Measurements from ENCODE around the gene P2RY6.

The P2RY6 gene

DNA sequence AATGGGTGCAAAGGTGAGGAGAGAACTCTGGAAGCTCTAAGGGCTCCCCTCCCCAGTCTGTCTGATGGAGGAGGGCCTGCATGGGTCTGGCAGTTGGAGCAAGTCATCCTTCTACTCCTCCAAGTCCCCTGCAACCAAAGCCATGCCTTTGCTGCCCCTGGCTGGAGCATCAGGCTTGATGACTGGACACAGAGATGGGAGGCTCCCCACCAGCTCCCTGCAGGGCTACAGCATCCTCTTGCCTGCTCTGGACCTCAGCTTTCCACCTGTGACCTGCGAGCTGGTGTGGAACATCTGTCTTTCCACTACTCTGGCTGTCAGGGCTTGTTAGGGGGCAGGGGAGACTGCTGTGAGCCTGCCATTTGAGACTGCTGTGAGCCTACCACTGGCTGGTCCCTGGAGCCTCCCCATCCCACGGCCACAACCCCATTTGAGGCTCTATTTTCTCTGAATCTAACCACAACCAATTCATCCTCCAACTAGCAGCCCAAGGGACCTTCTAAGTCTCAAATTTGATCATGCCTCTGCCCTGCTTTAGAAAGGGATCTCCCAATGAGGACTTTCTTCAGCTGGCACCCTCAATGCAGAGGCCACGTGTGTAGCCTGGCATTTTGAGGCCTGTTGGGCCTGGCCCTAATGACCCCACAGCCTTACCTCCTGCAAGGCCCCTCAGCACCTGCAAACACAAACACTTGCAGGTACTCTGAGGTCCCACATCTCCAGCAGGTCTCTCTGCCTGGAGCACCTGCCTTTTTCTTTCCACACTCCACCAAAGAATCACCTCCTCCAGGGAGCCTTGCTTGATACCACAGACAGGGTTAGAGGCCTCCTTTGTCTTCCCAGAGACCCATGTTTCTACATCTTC, 9.9 kb downstream of the P2RY6 start:
- no peak for DNase-seq

DNA sequence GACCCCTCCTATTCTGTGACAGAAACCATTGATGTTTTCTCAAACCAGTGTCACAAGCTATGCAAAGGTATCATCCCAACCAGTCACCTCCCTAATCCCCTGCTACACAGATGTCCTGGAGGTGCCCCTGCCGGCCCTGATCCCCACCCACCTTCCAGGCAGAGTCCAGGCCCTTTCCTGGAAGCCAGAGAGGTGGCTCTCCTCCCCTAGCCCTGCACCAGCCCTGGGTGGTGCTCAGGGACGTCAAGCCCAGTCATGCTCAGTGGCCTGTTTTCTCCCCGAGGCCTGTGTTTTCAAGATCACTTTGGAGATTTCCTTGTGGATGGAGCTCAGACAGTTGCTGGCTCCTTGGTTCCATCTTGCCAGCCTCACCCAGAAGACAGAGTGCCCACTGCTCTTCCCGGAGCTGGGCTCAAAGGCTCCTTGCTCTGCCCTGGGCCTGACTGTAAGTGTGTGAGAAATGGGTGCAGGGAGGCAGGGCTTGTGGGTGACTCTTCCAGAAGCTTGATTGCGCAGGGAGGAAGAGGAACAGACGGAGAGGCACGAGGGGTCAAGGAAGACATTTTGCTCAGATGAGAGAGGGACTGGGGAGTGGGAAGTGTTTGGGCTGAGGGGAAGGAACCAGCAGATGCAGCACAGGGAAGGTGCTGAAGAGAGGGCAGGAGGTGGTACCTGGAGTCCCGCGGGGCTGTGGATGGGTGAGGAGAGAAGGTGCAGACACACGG, 11.3 kb downstream of the P2RY6 start:
- DNase-seq = no peak

DNA sequence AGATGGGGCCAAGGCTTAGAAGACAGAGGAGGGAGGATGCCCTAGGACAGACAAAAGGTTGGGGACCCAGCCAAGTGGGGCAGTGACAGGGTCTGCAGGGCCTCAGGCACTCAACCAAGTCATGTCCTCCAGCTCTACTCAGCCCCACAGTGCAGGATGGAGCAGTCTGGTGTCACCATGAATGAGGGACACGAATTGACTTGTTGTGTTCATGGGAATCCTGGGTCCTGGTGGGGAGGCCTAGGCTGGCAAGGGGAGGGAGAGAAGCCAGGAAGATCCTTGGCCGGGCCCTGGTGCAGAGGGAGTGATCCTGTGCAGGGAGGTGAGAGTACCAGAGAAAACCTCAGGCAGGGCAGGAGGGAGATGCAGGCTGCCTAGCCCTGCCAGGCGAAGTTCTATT, 12.0 kb downstream of the P2RY6 start:
- DNase-seq = no peak

DNA sequence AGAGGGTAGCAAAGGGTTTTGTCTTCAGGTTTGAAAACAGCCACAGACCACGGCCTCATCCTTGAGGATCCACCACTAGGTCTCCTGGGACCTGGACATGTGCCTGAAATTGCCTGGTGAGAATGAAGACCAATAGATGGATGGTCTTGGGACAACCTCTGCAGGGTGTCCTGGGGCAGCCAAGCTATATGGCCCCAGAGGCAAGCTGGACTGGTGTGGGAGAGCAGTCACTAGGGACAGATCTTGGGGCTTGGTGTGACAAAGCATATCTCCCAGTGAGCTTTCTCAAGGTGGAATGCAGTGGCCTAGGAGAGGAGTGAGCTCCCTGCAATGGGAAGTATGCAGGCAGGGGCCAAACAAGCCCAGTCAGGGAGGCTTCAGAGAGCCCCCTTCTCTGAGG, 13.6 kb downstream of the P2RY6 start:
- DNase-seq = no peak

DNA sequence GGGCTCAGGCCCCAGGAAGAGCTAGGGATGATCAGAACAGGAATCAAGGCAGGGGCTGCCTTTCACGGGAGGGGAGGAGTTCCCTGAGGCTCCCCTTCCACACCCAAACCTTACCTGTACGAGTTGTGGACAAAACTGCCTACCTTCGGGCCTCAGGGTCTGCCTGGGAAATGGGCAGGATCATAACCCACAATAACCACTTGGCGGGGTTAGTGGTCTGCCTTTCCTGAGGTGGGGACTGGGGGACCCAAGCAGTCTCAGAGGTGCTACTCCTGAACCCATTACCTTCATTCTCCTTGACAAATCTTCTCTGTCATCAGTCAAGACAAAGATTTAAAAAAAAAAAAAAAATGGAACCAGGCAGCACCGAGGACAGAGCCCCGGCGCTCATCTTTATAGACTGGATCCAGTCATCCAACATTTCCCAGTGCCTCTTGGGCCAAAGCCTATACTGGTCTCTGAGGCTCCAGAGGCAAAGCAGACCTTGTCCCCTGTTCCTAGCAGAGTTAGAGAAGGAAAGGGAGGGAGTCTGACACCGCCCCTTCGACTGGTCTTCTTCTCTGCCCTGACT, 14.2 kb downstream of the P2RY6 start:
- DNase-seq = no peak

DNA sequence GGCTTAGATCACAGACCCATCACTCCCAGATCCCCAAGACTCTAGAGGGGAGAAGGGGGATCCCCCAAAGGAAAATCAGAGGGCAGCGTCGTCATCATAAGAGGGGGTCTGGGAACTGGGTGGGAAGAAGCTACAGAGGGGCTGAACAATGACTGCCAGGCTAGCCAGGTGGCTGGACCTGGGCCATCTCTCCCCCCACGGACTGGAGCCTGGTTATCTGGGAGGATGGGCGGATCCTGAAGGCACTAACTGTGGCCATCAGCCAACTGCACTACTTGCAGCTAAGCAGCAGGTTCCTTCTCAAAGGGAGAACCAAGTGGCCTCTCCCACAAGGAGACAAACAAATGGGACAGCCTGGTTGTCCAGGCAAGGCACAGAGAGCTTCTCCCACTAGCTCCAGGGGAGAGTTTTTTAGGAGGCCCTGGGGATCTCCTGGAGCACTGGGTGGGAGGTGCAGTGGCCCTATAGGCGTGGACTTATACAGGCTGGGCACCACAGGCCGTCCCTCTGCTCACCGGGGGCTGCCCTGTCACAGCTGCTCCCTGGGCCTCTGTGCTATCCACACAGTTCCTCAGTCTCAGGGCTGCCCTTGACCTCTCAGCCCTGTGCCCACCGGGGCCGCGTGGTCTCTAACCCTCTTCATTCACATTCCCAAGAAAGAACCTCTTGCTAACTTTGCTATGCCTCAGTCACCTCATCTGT, 15.4 kb downstream of the P2RY6 start:
- DNase-seq = no peak

DNA sequence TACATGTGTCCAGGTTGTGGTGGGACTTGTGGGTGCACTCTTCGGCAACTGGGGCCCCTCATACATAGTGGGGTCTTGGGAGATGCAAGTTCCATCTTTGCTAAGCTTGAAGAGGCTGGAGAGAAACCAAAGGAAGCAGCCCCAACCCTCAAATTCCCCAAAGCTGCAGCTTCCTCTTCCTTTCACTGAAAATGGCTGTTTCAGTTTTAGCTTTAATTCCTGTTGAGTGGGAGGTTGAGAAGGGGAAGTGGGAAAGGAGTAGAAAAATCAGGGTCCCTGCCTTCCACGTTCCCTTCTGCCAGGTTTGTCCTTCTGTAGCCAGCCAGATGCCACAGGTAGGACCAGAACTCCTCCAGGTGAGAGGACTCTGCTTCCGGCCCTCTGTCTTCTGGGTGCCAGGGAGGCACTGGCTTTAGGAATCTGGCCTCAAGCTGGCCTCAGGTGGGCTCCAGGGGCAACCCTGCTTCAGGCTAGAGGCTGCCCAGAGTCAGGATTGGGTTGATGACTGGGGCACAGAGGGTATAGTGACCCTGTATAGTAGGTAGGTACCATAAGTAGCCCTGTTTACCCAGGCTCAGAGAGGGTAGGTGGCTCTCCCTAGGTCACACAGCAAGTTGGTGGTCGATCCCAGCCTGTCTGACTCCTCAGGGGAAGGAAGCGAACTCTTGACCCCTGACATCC, 16.2 kb downstream of the P2RY6 start:
- no peak for DNase-seq

DNA sequence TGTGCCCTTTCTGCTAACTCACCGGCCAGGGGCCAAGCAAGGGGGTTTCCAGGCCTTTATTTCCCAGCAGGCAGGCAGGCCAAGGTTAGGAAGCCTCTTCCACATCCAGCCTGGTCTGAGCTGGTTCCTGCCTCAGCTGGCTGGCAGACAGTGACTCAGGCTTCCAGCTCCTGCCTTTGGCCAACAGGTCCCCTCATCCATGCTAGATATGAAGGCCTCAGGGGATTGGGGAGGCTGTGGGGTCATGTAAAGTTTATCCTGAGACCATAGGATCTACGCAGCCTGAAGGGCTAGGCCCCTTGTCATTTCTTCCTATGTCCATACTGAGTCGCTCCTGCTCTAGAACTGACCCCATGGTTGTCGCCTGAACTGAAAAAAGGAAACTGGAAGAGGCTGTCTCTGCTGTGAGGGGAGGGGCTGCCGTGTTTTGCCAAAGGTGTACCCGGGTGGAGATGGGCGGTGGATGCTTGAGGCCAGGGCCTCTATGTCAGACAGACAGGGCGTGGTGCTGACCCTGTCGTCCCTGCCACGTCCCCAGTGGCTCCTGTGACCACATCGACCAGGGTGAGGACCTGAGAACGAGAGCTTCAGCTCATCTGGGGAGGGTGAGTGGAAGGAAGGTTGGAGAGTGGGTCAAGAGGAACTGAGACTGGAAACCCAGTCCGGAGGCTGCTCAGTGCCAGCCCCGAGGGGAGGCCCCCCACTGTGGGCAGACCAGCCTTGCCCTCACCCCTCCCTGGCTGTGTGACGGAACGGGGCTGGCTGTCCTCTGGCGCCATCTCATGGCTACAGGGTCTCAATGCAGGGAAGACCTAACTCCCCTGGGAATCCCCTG, 17.0 kb downstream of the P2RY6 start:
- DNase-seq = no peak

DNA sequence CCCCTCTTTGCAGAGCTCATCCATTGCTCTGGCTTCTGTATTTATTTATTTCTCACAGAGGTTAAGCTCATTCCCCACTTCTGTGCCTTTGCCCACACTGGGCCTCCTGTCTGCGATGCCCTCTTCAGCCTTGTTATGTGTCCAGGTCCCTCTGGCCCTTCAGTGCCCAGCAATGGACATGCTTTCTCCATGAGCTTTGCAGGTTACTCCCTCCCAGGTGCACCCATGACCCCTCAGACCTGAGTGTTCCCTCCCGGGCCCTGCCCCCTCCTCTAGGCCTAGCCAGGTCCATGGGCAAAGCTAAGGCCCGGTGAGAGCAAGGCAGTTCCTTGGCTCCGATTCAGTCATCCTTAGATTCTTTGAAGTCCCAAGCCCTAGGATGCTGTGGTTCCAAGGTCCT, 18.4 kb downstream of the P2RY6 start:
- DNase-seq = no peak

DNA sequence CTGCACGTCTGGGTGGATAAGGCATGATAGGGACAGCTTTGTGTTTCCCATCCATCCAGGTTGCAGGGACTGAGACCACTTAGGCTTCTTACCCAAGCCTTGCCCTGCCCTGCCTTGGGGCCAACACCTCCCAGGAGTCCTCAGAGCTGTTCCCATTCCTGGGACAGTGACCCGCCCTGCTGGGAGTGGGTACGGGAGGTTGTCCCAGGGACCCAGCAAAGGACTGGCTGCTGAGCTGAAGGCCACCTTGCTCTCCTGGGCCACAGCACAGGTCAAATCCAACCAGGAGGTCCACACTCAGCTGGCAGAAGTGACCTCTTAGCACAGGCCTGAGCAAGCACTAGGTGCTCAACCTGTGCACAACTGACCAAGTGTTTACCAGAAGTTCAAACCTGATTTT, 19.1 kb downstream of the P2RY6 start:
- no peak for DNase-seq

DNA sequence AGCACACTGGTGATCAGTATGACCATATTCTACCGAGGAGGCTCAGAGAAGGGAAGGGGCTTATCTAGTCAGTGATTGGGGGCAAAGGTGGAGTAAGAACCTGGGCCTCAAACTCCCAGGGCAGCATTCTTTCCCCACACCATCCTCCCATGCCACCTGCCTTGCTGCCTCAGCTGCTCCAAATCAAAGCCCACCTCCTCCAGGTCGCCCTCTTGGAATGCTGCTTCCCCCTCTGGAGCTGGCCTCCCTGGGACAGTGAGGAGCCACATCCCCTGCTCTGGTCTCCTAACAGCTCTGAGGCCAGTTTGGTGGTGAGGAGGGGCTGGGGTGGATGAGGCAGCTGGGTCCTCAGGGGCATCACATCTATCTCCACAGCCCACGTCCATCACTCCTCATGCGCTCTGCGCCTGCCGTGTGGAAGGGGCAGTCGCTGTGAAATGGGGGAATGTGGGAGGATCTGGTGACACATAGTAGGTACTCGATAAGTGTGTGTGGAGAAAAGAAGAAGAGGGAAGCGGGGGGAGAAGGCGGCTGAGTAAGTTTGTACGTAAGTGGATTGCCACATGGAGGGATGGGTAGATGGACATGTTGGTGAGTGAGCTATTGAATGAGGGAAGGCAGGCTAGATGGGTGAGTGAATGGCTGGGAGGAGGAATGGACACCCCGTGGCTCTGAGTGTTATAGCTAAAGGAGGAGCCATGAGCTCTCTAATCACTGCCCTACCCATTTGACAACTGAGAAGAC, 19.8 kb downstream of the P2RY6 start:
- DNase-seq = no peak

DNA sequence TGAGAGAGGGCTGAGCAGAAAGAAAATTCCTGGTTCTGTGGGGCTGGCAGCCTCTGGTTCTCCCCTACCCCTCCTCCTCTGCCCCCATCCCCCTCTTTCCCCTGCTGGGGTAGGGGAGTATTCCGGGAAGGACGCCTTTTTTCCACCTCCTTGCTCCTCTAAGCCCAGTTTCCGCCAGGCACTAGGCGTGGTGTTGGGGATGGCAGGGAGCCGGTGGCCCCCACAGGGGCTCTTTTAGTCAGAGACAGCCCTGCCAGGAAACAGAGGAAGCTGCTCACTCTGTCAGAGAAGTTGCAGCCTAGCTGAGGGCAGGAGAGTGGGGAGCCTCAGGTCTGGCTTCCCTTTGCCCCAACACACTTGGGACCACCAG, 20.4 kb downstream of the P2RY6 start:
- DNase-seq = no peak

DNA sequence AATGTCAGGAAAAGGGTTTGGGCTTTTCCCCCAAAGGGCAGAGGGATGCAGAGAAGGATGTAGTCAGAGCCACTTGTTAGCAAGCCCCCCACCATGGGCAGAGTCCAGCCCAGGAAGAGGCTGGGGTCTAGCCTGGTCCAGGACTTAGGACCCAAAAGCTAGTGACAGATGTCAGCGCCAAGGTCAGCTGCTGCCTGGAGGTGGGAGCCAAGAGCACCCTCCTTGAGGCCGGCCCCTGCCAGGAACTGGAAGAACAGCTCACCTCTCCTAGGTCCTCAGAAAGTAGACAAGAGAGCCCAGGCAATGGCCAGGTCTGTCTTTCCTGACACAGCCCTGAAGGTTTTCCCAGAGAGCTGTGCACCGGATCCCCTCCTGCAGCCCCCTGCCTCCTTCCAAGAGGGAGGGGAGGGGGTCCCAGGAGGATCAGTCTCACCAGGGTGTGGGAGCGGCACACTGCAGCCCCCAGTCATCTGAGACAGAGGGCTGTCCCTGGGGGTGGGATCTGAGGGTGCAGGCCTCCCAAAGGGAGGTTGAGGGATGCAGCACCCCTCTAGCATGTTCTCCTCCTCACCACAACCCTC, 21.3 kb downstream of the P2RY6 start:
- DNase-seq = no peak

DNA sequence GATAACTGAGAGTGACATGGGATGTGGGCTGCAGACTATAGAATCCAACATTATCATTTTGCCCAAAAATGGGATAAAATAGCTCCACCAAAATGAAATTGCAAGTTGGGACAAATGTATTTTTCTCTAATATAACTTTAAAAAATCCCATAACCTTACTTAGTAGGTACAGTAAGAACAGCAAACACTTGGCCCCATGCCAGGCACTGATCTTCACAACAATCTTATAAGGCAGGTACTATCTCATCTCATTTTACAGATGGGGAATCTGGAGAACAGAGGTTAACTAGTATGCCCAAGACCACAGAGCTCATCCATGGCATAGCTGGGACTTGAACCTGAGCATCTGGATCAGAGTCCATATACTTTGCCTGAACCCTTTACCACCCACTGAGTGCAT, 22.5 kb downstream of the P2RY6 start:
- no peak for DNase-seq

DNA sequence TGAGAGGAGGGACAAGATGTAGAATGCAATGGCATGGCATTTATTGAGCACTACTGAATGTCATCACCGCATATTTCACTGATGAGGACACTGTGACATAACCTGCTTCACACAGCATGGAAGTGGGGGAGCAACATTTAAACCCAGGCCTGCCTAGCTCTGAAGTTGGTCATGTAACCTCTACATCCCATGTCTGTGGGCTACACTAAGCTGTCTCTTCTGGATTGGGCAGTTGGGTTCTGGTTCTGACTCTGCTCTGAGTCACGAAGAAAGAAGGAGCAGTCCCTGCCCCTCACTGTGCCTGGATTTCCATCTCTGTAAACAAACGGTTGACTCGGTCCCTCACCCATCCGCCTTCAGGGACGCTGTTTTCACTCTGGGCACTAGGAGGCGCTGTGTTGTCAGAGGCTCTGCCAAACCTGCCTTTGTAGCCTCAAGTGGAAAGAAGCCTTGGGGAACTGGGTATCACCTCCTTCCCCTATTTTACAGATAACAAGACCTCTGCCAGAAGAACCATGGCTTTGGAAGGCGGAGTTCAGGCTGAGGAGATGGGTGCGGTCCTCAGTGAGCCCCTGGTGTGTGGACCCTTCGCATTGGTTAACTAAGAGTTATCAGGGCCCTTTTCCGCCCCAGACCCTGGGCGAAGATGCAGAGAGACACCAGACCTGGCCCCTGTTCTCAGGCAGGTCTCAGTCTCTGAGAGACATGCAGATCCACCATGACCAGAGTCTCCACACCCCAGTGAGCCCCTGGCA, 23.3 kb downstream of the P2RY6 start:
- no peak for DNase-seq

DNA sequence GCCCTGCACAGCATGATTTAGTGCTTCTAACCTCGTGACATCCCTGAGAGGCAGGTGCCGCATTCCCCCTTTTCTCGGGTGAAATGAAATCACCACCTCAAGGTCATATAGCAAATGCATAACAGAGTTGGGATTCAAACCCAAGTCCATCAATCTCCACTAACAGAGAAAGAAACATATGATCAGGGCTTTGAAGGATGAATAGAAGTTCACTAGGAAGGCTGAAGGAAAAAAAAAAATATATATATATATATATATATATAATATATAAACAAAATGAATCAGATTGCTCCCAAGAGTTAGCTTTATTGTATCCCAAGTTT, 23.8 kb downstream of the P2RY6 start:
- no peak for DNase-seq

DNA sequence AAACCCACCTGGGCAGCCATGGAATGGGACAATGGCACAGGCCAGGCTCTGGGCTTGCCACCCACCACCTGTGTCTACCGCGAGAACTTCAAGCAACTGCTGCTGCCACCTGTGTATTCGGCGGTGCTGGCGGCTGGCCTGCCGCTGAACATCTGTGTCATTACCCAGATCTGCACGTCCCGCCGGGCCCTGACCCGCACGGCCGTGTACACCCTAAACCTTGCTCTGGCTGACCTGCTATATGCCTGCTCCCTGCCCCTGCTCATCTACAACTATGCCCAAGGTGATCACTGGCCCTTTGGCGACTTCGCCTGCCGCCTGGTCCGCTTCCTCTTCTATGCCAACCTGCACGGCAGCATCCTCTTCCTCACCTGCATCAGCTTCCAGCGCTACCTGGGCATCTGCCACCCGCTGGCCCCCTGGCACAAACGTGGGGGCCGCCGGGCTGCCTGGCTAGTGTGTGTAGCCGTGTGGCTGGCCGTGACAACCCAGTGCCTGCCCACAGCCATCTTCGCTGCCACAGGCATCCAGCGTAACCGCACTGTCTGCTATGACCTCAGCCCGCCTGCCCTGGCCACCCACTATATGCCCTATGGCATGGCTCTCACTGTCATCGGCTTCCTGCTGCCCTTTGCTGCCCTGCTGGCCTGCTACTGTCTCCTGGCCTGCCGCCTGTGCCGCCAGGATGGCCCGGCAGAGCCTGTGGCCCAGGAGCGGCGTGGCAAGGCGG, 24.5 kb downstream of the P2RY6 start:
- DNase-seq = no peak

DNA sequence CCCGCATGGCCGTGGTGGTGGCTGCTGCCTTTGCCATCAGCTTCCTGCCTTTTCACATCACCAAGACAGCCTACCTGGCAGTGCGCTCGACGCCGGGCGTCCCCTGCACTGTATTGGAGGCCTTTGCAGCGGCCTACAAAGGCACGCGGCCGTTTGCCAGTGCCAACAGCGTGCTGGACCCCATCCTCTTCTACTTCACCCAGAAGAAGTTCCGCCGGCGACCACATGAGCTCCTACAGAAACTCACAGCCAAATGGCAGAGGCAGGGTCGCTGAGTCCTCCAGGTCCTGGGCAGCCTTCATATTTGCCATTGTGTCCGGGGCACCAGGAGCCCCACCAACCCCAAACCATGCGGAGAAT, 25.1 kb downstream of the P2RY6 start:
- DNase-seq = no peak

DNA sequence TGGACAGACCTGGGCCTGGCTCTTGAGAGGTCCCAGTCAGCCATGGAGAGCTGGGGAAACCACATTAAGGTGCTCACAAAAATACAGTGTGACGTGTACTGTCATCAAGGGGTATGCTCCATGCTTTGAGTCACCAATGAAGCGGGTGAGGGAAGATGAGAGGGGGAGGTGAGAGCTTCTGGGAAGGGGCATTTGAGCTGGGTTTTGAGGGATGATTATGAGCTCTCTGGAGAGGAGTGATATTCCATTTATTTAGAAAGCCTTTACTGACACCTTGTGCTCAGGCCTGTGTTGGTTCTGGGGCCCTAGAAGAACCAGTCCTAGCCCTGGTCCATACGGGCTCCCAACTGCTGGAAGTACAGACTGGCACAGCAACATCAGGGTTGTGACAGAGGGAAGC, 25.6 kb downstream of the P2RY6 start:
- no peak for DNase-seq

DNA sequence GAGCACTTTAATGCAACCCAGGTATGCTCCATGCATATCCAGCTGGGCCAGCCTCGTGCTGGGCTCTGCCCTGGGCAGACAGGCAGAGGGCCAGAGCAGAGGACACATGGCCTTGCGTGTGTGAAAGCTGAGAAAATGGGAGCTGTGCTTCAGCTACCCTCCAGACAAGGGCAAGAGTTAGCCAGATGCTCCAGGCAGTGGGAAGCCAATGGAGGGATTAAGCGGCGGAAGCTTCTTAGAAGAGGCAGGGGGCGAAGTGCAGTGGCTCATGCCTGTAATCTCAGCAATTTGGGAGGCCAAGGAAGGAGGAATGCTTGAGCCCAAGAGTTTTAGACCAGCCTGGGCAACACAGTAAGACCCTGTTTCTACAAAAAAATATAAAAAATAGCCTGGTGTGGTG, 26.1 kb downstream of the P2RY6 start:
- DNase-seq = peak; percentile 58
